K562 (cell line): ENCODE data around the gene MYMK. TPM values are rescaled to one million over a fixed set of nuclear protein-coding genes. Genes with fewer than 3 reads are reported as not detected.

Source experiments
- ATAC-seq: fragments of 200-7000 bp; cut with Tn5 transposase; 3 replicates; pipeline ENCODE4 v1.9.1; 2020; ENCODE audit warnings: moderate library complexity
- BruUV-seq: library from RNA; stranded (reverse); fragments of 400-500 nt; replicated peaks from 2 replicates; lab custom pipeline; 2021; lab: Mats Ljungman, UMichigan
- CTCF ChIA-PET: fragments of 300-600 bp; formaldehyde crosslinking; extraction: SDS; loops from one replicate; lab custom pipeline; 2021; ENCODE audit warnings: low intra/inter-chr PET ratio; lab: Yijun Ruan, JAX
- POLR2A ChIA-PET: fragments of 300-600, 350-650 bp; sonication (Branson Sonifier 250); formaldehyde crosslinking; extraction: SDS; loops from one replicate; lab custom pipeline; 2021; ENCODE audit warnings: antibody characterized with exemption, inconsistent platforms; lab: Yijun Ruan, JAX
- DNase-seq, 4 experiments: peaks; one replicate each; pipeline versions ENCODE4 v3.0.0 to v3.0.0-alpha.2; 2011 to 2018; ENCODE audit warnings: low spot score in 3 of 4, mixed read lengths in 3 of 4; ENCODE audit errors: extremely low read depth in 1 of 4
- FAIRE-seq: peaks from 2 replicates; lab custom pipeline; 2011; peaks lifted over from hg19 to GRCh38; lab: Jason Lieb, UNC
- H2AFZ ChIP-seq: 2 replicates; pipeline ENCODE4 v1.6.0; 2011; ENCODE audit warnings: low read depth, low read length, control low read depth, inconsistent platforms
- H3K27ac ChIP-seq: fragments of 200-600 bp; 3 replicates; pipeline ENCODE4 v1.8.0; 2011; ENCODE audit warnings: low read depth, mild to moderate bottlenecking, control low read depth, inconsistent platforms, low read length, moderate library complexity, mixed read lengths; ENCODE audit errors: extremely low read depth
- H3K27me3 ChIP-seq, 2 experiments: fragments of 300-600 bp in 1 of 2; 2 replicates in 1 of 2; 3 replicates in 1 of 2; pipeline versions ENCODE4 v1.6.0 to v1.8.0; 2011; ENCODE audit warnings: inconsistent platforms in 2 of 2, low read length in 2 of 2, mild to moderate bottlenecking in 1 of 2, mixed read lengths in 1 of 2, moderate library complexity in 1 of 2; ENCODE audit not compliant: control insufficient read depth in 2 of 2, insufficient read depth in 2 of 2
- H3K36me3 ChIP-seq: fragments of 300-600 bp; 3 replicates; pipeline ENCODE4 v1.8.0; 2011; ENCODE audit warnings: mild to moderate bottlenecking, low read length, inconsistent platforms; ENCODE audit not compliant: control insufficient read depth, insufficient read depth
- H3K4me1 ChIP-seq, 2 experiments: fragments of 200-600 bp in 1 of 2; replicated peaks in 1 of 2; 2 replicates in 1 of 2; 3 replicates in 1 of 2; pipeline versions ENCODE4 v1.5.1 to v1.8.0; 2011; ENCODE audit warnings: inconsistent platforms in 2 of 2, low read length in 2 of 2, mild to moderate bottlenecking in 1 of 2, mixed read lengths in 1 of 2, moderate library complexity in 1 of 2; ENCODE audit not compliant: control insufficient read depth in 2 of 2, insufficient read depth in 2 of 2
- H3K4me2 ChIP-seq: 2 replicates; pipeline ENCODE4 v1.6.1; 2011; ENCODE audit warnings: low read length, control low read depth, inconsistent platforms, mixed read lengths; ENCODE audit not compliant: insufficient read depth
- H3K4me3 ChIP-seq: fragments of 200-600 bp; sonication (generic), shearing (Covaris generic); 2 replicates; pipeline ENCODE4 v1.5.1; 2016; ENCODE audit warnings: control low read depth, inconsistent platforms
- H3K79me2 ChIP-seq: fragments of 200-600 bp; 3 replicates; pipeline ENCODE4 v1.8.0; 2011; ENCODE audit warnings: low read length, inconsistent platforms; ENCODE audit not compliant: control insufficient read depth, insufficient read depth
- H3K9ac ChIP-seq, 2 experiments: 2 replicates each; pipeline versions ENCODE4 v1.6.0 to v1.6.1; 2011; ENCODE audit warnings: low read depth in 2 of 2, low read length in 2 of 2, control low read depth in 1 of 2, inconsistent platforms in 1 of 2, mild to moderate bottlenecking in 1 of 2, mixed read lengths in 1 of 2; ENCODE audit not compliant: insufficient read depth in 1 of 2
- H3K9me1 ChIP-seq: one replicate; pipeline ENCODE4 v1.6.0; 2011; ENCODE audit warnings: inconsistent platforms, mild to moderate bottlenecking, low read length, moderate library complexity; ENCODE audit not compliant: control insufficient read depth, insufficient read depth
- H3K9me3 ChIP-seq: replicated peaks from 2 replicates; pipeline ENCODE4 v1.5.1; 2011; ENCODE audit warnings: low read depth, low read length, inconsistent platforms; ENCODE audit not compliant: control insufficient read depth, insufficient read depth
- H4K20me1 ChIP-seq: replicated peaks from 2 replicates; pipeline ENCODE4 v1.6.1; 2011; ENCODE audit warnings: low read length, inconsistent platforms, mixed read lengths; ENCODE audit not compliant: control insufficient read depth, insufficient read depth
- ARNT ChIP-seq, 2 experiments: fragments of 450-650 bp; IDR thresholded peaks; 2 replicates each; pipeline ENCODE4 v1.6.1; 2016; ENCODE audit warnings: mild to moderate bottlenecking in 1 of 2
- BCOR ChIP-seq: fragments of 450-650 bp; IDR thresholded peaks from 2 replicates; pipeline ENCODE4 v1.6.1; 2016
- BMI1 ChIP-seq: fragments of 150-350 bp; IDR thresholded peaks from 2 replicates; pipeline ENCODE4 v1.6.1; 2014; ENCODE audit warnings: low read length
- BRD4 ChIP-seq: fragments of 200-600 bp; sonication (generic); IDR thresholded peaks from 2 replicates; pipeline ENCODE4 v1.6.1; 2017; ENCODE audit warnings: inconsistent platforms
- DEAF1 ChIP-seq: fragments of 450-650 bp; formaldehyde crosslinking; IDR thresholded peaks from 2 replicates; pipeline ENCODE4 v1.4.0; 2020; ENCODE audit warnings: mild to moderate bottlenecking, moderate library complexity
- LARP7 ChIP-seq: fragments of 450-650 bp; IDR thresholded peaks from 2 replicates; pipeline ENCODE4 v1.6.1; 2016
- MYC ChIP-seq, 2 experiments: fragments of 250-450 bp in 1 of 2; sonication (Bioruptor Pico) in 1 of 2; IDR thresholded peaks; 2 replicates each; pipeline versions ENCODE4 v1.5.1 to v1.6.1; 2012 to 2021; ENCODE audit warnings: low read depth in 2 of 2, borderline replicate concordance in 1 of 2, improper control_type of control experiment in 1 of 2, low read length in 1 of 2, mild to moderate bottlenecking in 1 of 2, moderate library complexity in 1 of 2
- PHB2 ChIP-seq: fragments of 450-650 bp; IDR thresholded peaks from 2 replicates; pipeline ENCODE4 v1.6.1; 2017; ENCODE audit warnings: low read depth
- RCOR1 ChIP-seq, 2 experiments: IDR thresholded peaks; 2 replicates each; pipeline ENCODE4 v1.6.1; 2012; ENCODE audit warnings: low read depth in 2 of 2, low read length in 2 of 2, borderline replicate concordance in 1 of 2, improper control_type of control experiment in 1 of 2
- SMC3 ChIP-seq: conservative IDR thresholded peaks from 2 replicates; pipeline ENCODE4 v1.6.1; 2011; ENCODE audit warnings: low read depth, low read length, improper control_type of control experiment; ENCODE audit not compliant: insufficient read depth
- WGBS: fragments of 100-300 bp; shearing (Covaris generic); methylation state at CpG from one replicate; pipeline ENCODE4 v1.1.6; 2016; ENCODE audit warnings: low coverage, mixed read lengths; ENCODE audit not compliant: insufficient coverage; ENCODE audit errors: missing lambda C conversion rate; 5-methylcytosine and 5-hydroxymethylcytosine counted together
- in situ Hi-C: fragments of 300-500 bp; cut with MboI; formaldehyde crosslinking; loops from 4 replicates; pipeline ENCODE4 v1.15.0; 2018; ENCODE audit warnings: inconsistent platforms, mixed read lengths
- intact Hi-C: fragments of 100-400 bp; cut with micrococcal nuclease; formaldehyde crosslinking; loops from 2 replicates; pipeline ENCODE4 v1.14.2; 2022
- polyA plus RNA-seq, 8 experiments: library from polyadenylated mRNA; depleted of rRNA in 4 of 8; stranded (reverse) in 5 of 8; unstranded in 3 of 8; fragments of >200 nt; fragmentation: Nextera tagmentation in 2 of 8; fragmentation: Illumina TruSeq in 1 of 8; extraction: Ambion mirVana in 2 of 8; extraction: Trizol in 1 of 8; gene quantifications; 2 replicates each; pipeline versions ENCODE4 v1.2.1 to v1.2.3, GENCODE V29; 2011 to 2014; ENCODE audit warnings: inconsistent platforms in 1 of 8, missing spikeins in 1 of 8
- total RNA-seq, 7 experiments: library from RNA; depleted of rRNA in 6 of 7; stranded (reverse); fragments of >200 nt in 6 of 7; fragmentation: Illumina TruSeq in 2 of 7; extraction: Trizol in 2 of 7; gene quantifications; 2 replicates each; pipeline versions ENCODE4 v1.2.1 to v1.2.3, GENCODE V29; 2011 to 2021; ENCODE audit warnings: low replicate concordance in 1 of 7
- TF ChIP-seq, protein P1 (sequence below), 2 experiments: IDR thresholded peaks in 1 of 2; conservative IDR thresholded peaks in 1 of 2; 2 replicates each; pipeline ENCODE4 v1.6.1; 2016; ENCODE audit warnings: low read depth in 2 of 2, mild to moderate bottlenecking in 1 of 2, missing compliant biosample characterization in 1 of 2, missing genetic modification characterization in 1 of 2, moderate library complexity in 1 of 2
- TF ChIP-seq, protein P2 (sequence below): fragments of 450-650 bp; IDR thresholded peaks from one replicate; pipeline ENCODE4 v1.6.1; 2018; ENCODE audit warnings: mild to moderate bottlenecking, moderate library complexity; ENCODE audit not compliant: partially characterized antibody

Gene MYMK
- total and polyA plus RNA-seq, 9 of the 15 experiments (the other 6 are each of a cell fraction or from before 2014, with no cell fraction given), result not detected

DNA sequence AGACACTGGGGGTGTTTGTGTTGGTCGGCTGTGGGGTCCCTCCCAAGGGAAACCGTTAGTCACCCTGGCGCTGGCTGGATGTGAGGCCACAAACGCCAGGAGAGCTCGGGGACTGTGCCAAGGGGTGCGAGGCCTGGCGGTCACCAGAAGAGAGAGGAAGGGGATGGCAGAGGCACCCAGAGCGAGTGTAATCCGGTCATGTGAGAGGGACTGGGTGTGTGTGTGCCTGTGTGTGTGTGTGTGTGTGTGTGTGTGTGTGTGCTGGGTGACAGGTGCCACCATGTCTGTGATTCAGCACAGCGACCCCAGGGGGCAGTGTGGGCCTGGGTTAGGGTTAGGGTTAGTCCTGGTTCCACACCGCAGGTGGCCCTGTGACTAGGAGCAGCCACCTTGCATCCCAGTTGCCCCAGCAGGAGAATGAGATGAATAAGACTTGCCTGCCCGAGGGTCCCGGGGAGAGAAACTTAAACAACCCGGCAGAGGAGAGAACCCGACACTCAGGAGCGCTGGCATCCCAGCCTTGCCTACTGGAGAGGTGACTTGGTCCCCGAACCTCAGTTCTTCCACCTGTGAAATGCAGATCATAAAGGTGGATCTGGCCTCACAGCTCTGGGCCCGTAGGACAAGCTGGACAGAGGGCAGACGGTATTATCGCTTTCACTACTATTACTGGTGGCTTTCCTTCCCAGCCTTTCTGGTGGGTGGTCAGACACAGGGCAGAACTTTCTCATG lies 8.3 kb upstream of the MYMK start:
- intact Hi-C loops (loop anchor here (1.0 kb wide), 2 partner anchors 182 to 193 kb away; no protein-coding TSS in a partner anchor), in situ Hi-C loops (no loop called here)
- Histone ChIP-seq H3K9me3 (no peaks in the 10 kb centered on the region), H3K4me2 (no peak overlapping the region), H3K4me3 (no peak overlapping the region), H3K9me1 (no peaks in the 10 kb centered on the region), H3K36me3 (no peaks in the 10 kb centered on the region), H3K79me2 (no peaks in the 10 kb centered on the region), H3K27ac (no peak overlapping the region), H3K9ac (no peak overlapping the region; a peak in 1 of 4 replicates), H3K4me1 (peaks cover 0 to 26% of the 10 kb centered on the region in 2 experiments; a peak in 2 of 5 replicates), H2AFZ (no peak overlapping the region), H3K27me3 (peaks cover 47 to 93% of the 10 kb centered on the region in 2 experiments; a peak in 4 of 5 replicates), H4K20me1 (peaks cover 35% of the 10 kb centered on the region)
- CTCF ChIA-PET, result interaction anchor here (0.9 to 1.6 kb wide), 2 partner anchors 193 to 195 kb away, joined by 3 to 8 read pairs; no protein-coding TSS in a partner anchor
- under 1% methylated on average over 17 of the region's 20 CpGs for WGBS
- DNase-seq (peak; percentile 78 to 83 (median 80)), ATAC-seq (peak; percentile 91), FAIRE-seq (peak; percentile 90)
- no TSS peak for BruUV-seq
- POLR2A ChIA-PET, result interaction anchor here (1.0 kb wide), 1 partner anchor 13 kb away, joined by 3 read pairs; no protein-coding TSS in a partner anchor
- TF ChIP-seq DEAF1 (CRISPR knock-in tag) (peak; percentile 63), BMI1 (no peak), BRD4 (no peak), SMC3 (peak; percentile 87), RCOR1 (IDR thresholded peaks at IDR 0.05; ENCODE audit: borderline replicate concordance in 1 of 2, low read depth in 2 of 2, low read length in 2 of 2) (0 out of 4 replicates have a peak, but pooled peaks of 1 of the 2 experiments have one; percentile 29), MYC (IDR thresholded peaks at IDR 0.05; ENCODE audit: low read depth, low read length) (peak; percentile 23; the same call in 1 of the 2 replicates), MYC (CRISPR knock-in tag; IDR thresholded peaks at IDR 0.05; ENCODE audit: borderline replicate concordance, low read depth) (no peak), PHB2 (0 out of 2 replicates have a peak, but pooled peaks have one; percentile 35), LARP7 (0 out of 2 replicates have a peak, but pooled peaks have one; percentile 47), BCOR (peak; percentile 23; the same call in 1 of the 2 replicates), ARNT (IDR thresholded peaks at IDR 0.05) (no peak)
- TF ChIP-seq, protein P1, sequence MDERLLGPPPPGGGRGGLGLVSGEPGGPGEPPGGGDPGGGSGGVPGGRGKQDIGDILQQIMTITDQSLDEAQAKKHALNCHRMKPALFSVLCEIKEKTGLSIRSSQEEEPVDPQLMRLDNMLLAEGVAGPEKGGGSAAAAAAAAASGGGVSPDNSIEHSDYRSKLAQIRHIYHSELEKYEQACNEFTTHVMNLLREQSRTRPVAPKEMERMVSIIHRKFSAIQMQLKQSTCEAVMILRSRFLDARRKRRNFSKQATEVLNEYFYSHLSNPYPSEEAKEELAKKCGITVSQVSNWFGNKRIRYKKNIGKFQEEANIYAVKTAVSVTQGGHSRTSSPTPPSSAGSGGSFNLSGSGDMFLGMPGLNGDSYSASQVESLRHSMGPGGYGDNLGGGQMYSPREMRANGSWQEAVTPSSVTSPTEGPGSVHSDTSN (CRISPR knock-in tag; IDR thresholded peaks at IDR 0.05; ENCODE audit: low read depth), result no peak
- TF ChIP-seq, protein P1 (tag; conservative IDR thresholded peaks at IDR 0.05; ENCODE audit: low read depth), result peak; percentile 49
- TF ChIP-seq, protein P2, sequence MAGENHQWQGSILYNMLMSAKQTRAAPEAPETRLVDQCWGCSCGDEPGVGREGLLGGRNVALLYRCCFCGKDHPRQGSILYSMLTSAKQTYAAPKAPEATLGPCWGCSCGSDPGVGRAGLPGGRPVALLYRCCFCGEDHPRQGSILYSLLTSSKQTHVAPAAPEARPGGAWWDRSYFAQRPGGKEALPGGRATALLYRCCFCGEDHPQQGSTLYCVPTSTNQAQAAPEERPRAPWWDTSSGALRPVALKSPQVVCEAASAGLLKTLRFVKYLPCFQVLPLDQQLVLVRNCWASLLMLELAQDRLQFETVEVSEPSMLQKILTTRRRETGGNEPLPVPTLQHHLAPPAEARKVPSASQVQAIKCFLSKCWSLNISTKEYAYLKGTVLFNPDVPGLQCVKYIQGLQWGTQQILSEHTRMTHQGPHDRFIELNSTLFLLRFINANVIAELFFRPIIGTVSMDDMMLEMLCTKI, result no peak
